Endodermal cell (in vitro differentiated cells): ENCODE results near the gene C10orf88. TPM values are rescaled to one million over a fixed set of nuclear protein-coding genes. Genes with fewer than 3 reads are reported as not detected.

Source experiments
- DNase-seq: peaks from one replicate; pipeline ENCODE4 v3.0.0-alpha.2; 2017
- H3K27ac ChIP-seq: 2 replicates; pipeline ENCODE4 v1.5.1; 2013; ENCODE audit warnings: mild to moderate bottlenecking, low read depth, low read length, moderate library complexity
- H3K27me3 ChIP-seq: 2 replicates; pipeline ENCODE4 v1.6.1; 2013; ENCODE audit warnings: mild to moderate bottlenecking, low read length, moderate library complexity; ENCODE audit not compliant: insufficient read depth, control insufficient read depth, poor library complexity, severe bottlenecking
- H3K36me3 ChIP-seq: 2 replicates; pipeline ENCODE4 v1.7.0; 2013; ENCODE audit warnings: mild to moderate bottlenecking, low read length, moderate library complexity; ENCODE audit not compliant: control insufficient read depth, insufficient read depth
- H3K4me1 ChIP-seq: one replicate; pipeline ENCODE4 v1.7.0; 2013; ENCODE audit warnings: low read length; ENCODE audit not compliant: control insufficient read depth, insufficient read depth
- H3K4me3 ChIP-seq: 2 replicates; pipeline ENCODE4 v1.5.1; 2013; ENCODE audit warnings: mild to moderate bottlenecking, low read length, moderate library complexity
- H3K9ac ChIP-seq: 2 replicates; pipeline ENCODE4 v1.6.1; 2013; ENCODE audit warnings: mild to moderate bottlenecking, low read length, moderate library complexity; ENCODE audit not compliant: poor library complexity, severe bottlenecking; ENCODE audit errors: extremely low read depth
- H3K9me3 ChIP-seq: 2 replicates; pipeline ENCODE4 v1.6.1; 2013; ENCODE audit warnings: mild to moderate bottlenecking, low read length, moderate library complexity; ENCODE audit not compliant: control insufficient read depth
- H3K27ac Mint-ChIP-seq: 2 replicates; pipeline ENCODE4 v1.8.0; 2020; ENCODE audit warnings: mixed read lengths
- H3K27me3 Mint-ChIP-seq: 2 replicates; pipeline ENCODE4 v1.8.0; 2021; ENCODE audit warnings: mild to moderate bottlenecking, mixed read lengths; ENCODE audit not compliant: insufficient read depth
- H3K36me3 Mint-ChIP-seq: 2 replicates; pipeline ENCODE4 v1.8.0; 2020; ENCODE audit warnings: low read depth, mixed read lengths
- H3K4me1 Mint-ChIP-seq: 2 replicates; pipeline ENCODE4 v1.8.0; 2020; ENCODE audit warnings: mixed read lengths
- H3K4me3 Mint-ChIP-seq: 2 replicates; pipeline ENCODE4 v1.8.0; 2020; ENCODE audit warnings: mild to moderate bottlenecking, moderate library complexity, mixed read lengths
- H3K9me3 Mint-ChIP-seq: 2 replicates; pipeline ENCODE4 v1.8.0; 2020; ENCODE audit warnings: mild to moderate bottlenecking, mixed read lengths
- CTCF ChIP-seq: fragments of 200-600 bp; sonication (generic); conservative IDR thresholded peaks from 2 replicates; pipeline ENCODE4 v1.5.0; 2021; ENCODE audit warnings: antibody characterized with exemption, mild to moderate bottlenecking
- WGBS, 2 experiments: methylation state at CpG; one replicate each; pipeline versions ENCODE4 v1.1.5 to v1.1.7; 2013; ENCODE audit warnings: missing lambda C conversion rate in 2 of 2, mixed read lengths in 1 of 2; ENCODE audit not compliant: insufficient coverage in 1 of 2, insufficient read length in 1 of 2; 5-methylcytosine and 5-hydroxymethylcytosine counted together
- total RNA-seq, 2 donors: library from RNA; stranded (reverse); fragmentation: NEBNext Ultra II Directional in 1 of 2; extraction: Animal tissue kit (Norgen Biotek cat#: 25700) in 1 of 2; gene quantifications; 2 replicates in 1 of 2; 3 replicates in 1 of 2; pipeline ENCODE4 v1.2.1, GENCODE V29; 2021

C10orf88 gene
- total RNA-seq, 2 donors from 2014 or later, result 14.7 to 18.1 TPM

GRCh38 chr10:122939856-122940543 is 14.0 kb downstream of the C10orf88 start:
- no peaks in the 10 kb centered on the region for H3K4me1 Mint-ChIP-seq

GRCh38 chr10:122939133-122939855 is 14.7 kb downstream of the C10orf88 start:
- Mint-ChIP-seq H3K4me1 (no peaks in the 10 kb centered on the region), H3K36me3 (peaks cover 36% of the 10 kb centered on the region), H3K27ac (no peak overlapping the region), H3K27me3 (no peaks in the 10 kb centered on the region), H3K4me3 (no peak overlapping the region), H3K9me3 (no peaks in the 10 kb centered on the region)
- Histone ChIP-seq H3K27ac (no peak overlapping the region), H3K27me3 (no peaks in the 10 kb centered on the region), H3K9me3 (no peaks in the 10 kb centered on the region), H3K4me1 (no peaks in the 10 kb centered on the region), H3K36me3 (peaks cover 54% of the 10 kb centered on the region), H3K9ac (no peak overlapping the region), H3K4me3 (no peak overlapping the region)
- no peak for TF ChIP-seq CTCF
- WGBS, 2 experiments, result 100% methylated on average over 1 of the region's 1 CpG; no CpG with 5 or more reads in 1 of the 2 experiments
- no peak for DNase-seq

More at GRCh38 chr10:122939856-122940543, 14.0 kb downstream of the C10orf88 start:
- Mint-ChIP-seq H3K27me3 (no peaks in the 10 kb centered on the region), H3K27ac (no peak overlapping the region), H3K9me3 (peaks cover 3% of the 10 kb centered on the region), H3K4me3 (no peak overlapping the region), H3K36me3 (peaks cover 34% of the 10 kb centered on the region)
- WGBS, 2 experiments, result 100% methylated on average over 1 of the region's 1 CpG; no CpG with 5 or more reads in 1 of the 2 experiments
- no peaks in the 10 kb centered on the region for H3K4me1 ChIP-seq
- no peak overlapping the region for H3K27ac ChIP-seq
- peaks cover 48% of the 10 kb centered on the region for H3K36me3 ChIP-seq
- DNase-seq, result no peak
- H3K9me3 ChIP-seq, result no peaks in the 10 kb centered on the region
- no peaks in the 10 kb centered on the region for H3K27me3 ChIP-seq
- TF ChIP-seq CTCF, result no peak
- H3K4me3 ChIP-seq, result no peak overlapping the region
- no peak overlapping the region for H3K9ac ChIP-seq

- no peaks in the 10 kb centered on the region for H3K27me3 Mint-ChIP-seq
- H3K36me3 Mint-ChIP-seq, result peaks cover 27% of the 10 kb centered on the region
- H3K4me1 Mint-ChIP-seq, result peaks cover 5% of the 10 kb centered on the region
- 84 to 91% methylated on average over 3 to 6 of the region's 6 CpGs for WGBS, 2 experiments
- no peak for DNase-seq
- H3K9me3 Mint-ChIP-seq, result peaks cover 3% of the 10 kb centered on the region
- Histone ChIP-seq H3K4me3 (no peak overlapping the region), H3K4me1 (no peaks in the 10 kb centered on the region), H3K27me3 (no peaks in the 10 kb centered on the region), H3K9ac (no peak overlapping the region), H3K9me3 (no peaks in the 10 kb centered on the region), H3K36me3 (peaks cover 32% of the 10 kb centered on the region), H3K27ac (no peak overlapping the region)
- no peak overlapping the region for H3K27ac Mint-ChIP-seq
- TF ChIP-seq CTCF, result no peak
- H3K4me3 Mint-ChIP-seq, result no peak overlapping the region
Observed at GRCh38 chr10:122931088-122931906, 22.7 kb downstream of the C10orf88 start.
